ENCODE results near the gene SEC22B. TPM values are rescaled to one million over a fixed set of nuclear protein-coding genes. Genes with fewer than 3 reads are reported as not detected.
"Not testable (repeated sequence)": the region's sequence is repeated elsewhere in the genome, so short reads cannot be mapped to it uniquely, and the experiment has no call there.

Gene SEC22B
- total RNA-seq, 2 donors from 2014 or later = 23.6 to 31.3 TPM

GRCh38 chr1:120133228-120133927, 42.9 kb downstream of the SEC22B start:
- Histone ChIP-seq H3K9me3 (no peaks in the 10 kb centered on the region), H3K4me3 (no peak overlapping the region), H3K36me3 (no peaks in the 10 kb centered on the region), H3K4me1 (replicated peaks) (no peaks in the 10 kb centered on the region), H3K27ac (no peak overlapping the region), H3K27me3 (replicated peaks; ENCODE audit: insufficient read depth) (no peaks in the 10 kb centered on the region)
- DNase-seq (ENCODE audit: low spot score) = no peak
- TF ChIP-seq POLR2AphosphoS5 (IDR thresholded peaks at IDR 0.05) = no peak
- no peak for TF ChIP-seq POLR2A (IDR thresholded peaks at IDR 0.05)
- no peak for TF ChIP-seq CTCF (IDR thresholded peaks at IDR 0.05)
- 94% methylated on average over 2 of the region's 2 CpGs for WGBS
- intact Hi-C loops (cut with DNase I) = no loop called here

GRCh38 chr1:120132406-120132763, 43.9 kb downstream of the SEC22B start:
- intact Hi-C loops (cut with DNase I) = not testable (repeated sequence)
- WGBS = 72% methylated on average over 2 of the region's 2 CpGs

GRCh38 chr1:120131611-120132405, 44.5 kb downstream of the SEC22B start:
- H3K36me3 ChIP-seq; H3K27ac ChIP-seq; H3K27me3 ChIP-seq (replicated peaks; ENCODE audit: insufficient read depth); H3K9me3 ChIP-seq; H3K4me3 ChIP-seq; intact Hi-C loops (cut with DNase I); H3K4me1 ChIP-seq (replicated peaks): not testable (repeated sequence)
- peak; percentile 6 for TF ChIP-seq POLR2AphosphoS5 (IDR thresholded peaks at IDR 0.05)
- peak; percentile 37 for DNase-seq (ENCODE audit: low spot score)
- WGBS = 11% methylated on average over 5 of the region's 10 CpGs

More at GRCh38 chr1:120132406-120132763, 43.9 kb downstream of the SEC22B start:
- not testable (repeated sequence) for H3K9me3 ChIP-seq; H3K4me3 ChIP-seq; DNase-seq (ENCODE audit: low spot score); H3K4me1 ChIP-seq (replicated peaks); H3K36me3 ChIP-seq; H3K27me3 ChIP-seq (replicated peaks; ENCODE audit: insufficient read depth); H3K27ac ChIP-seq

GRCh38 chr1:120127921-120128320, 48.4 kb downstream of the SEC22B start:
- H3K27me3 ChIP-seq (replicated peaks; ENCODE audit: insufficient read depth); H3K36me3 ChIP-seq; H3K4me3 ChIP-seq; H3K4me1 ChIP-seq (replicated peaks); DNase-seq (ENCODE audit: low spot score); intact Hi-C loops (cut with DNase I); H3K27ac ChIP-seq; H3K9me3 ChIP-seq: not testable (repeated sequence)
- 89% methylated on average over 1 of the region's 1 CpG for WGBS

GRCh38 chr1:120126216-120126615, 50.1 kb downstream of the SEC22B start:
- intact Hi-C loops (cut with DNase I); H3K4me3 ChIP-seq; H3K9me3 ChIP-seq; H3K36me3 ChIP-seq; H3K27me3 ChIP-seq (replicated peaks; ENCODE audit: insufficient read depth); DNase-seq (ENCODE audit: low spot score); H3K4me1 ChIP-seq (replicated peaks); H3K27ac ChIP-seq: not testable (repeated sequence)
- 86% methylated on average over 1 of the region's 6 CpGs for WGBS

GRCh38 chr1:120124628-120125027, 51.7 kb downstream of the SEC22B start:
- H3K27me3 ChIP-seq (replicated peaks; ENCODE audit: insufficient read depth); H3K4me3 ChIP-seq; H3K4me1 ChIP-seq (replicated peaks); DNase-seq (ENCODE audit: low spot score); H3K9me3 ChIP-seq; H3K27ac ChIP-seq; intact Hi-C loops (cut with DNase I); H3K36me3 ChIP-seq: not testable (repeated sequence)
- 71% methylated on average over 1 of the region's 1 CpG for WGBS

GRCh38 chr1:120123813-120124510, 52.4 kb downstream of the SEC22B start:
- H3K27ac ChIP-seq; H3K4me1 ChIP-seq (replicated peaks); H3K27me3 ChIP-seq (replicated peaks; ENCODE audit: insufficient read depth); H3K9me3 ChIP-seq; H3K4me3 ChIP-seq; intact Hi-C loops (cut with DNase I); H3K36me3 ChIP-seq; DNase-seq (ENCODE audit: low spot score): not testable (repeated sequence)
- WGBS = 88% methylated on average over 4 of the region's 4 CpGs

GRCh38 chr1:120122262-120122893, 53.9 kb downstream of the SEC22B start:
- H3K27ac ChIP-seq; H3K36me3 ChIP-seq; intact Hi-C loops (cut with DNase I); DNase-seq (ENCODE audit: low spot score); H3K4me3 ChIP-seq; H3K9me3 ChIP-seq; H3K27me3 ChIP-seq (replicated peaks; ENCODE audit: insufficient read depth); H3K4me1 ChIP-seq (replicated peaks): not testable (repeated sequence)
- 69% methylated on average over 2 of the region's 5 CpGs for WGBS

GRCh38 chr1:120121830-120122229, 54.5 kb downstream of the SEC22B start:
- H3K4me1 ChIP-seq (replicated peaks); intact Hi-C loops (cut with DNase I); H3K27me3 ChIP-seq (replicated peaks; ENCODE audit: insufficient read depth); H3K9me3 ChIP-seq; H3K4me3 ChIP-seq; DNase-seq (ENCODE audit: low spot score); H3K27ac ChIP-seq; H3K36me3 ChIP-seq: not testable (repeated sequence)
- 100% methylated on average over 1 of the region's 1 CpG for WGBS

GRCh38 chr1:120120525-120120924, 55.8 kb downstream of the SEC22B start:
- DNase-seq (ENCODE audit: low spot score); H3K27ac ChIP-seq; H3K9me3 ChIP-seq; H3K27me3 ChIP-seq (replicated peaks; ENCODE audit: insufficient read depth); H3K4me1 ChIP-seq (replicated peaks); intact Hi-C loops (cut with DNase I); H3K4me3 ChIP-seq; H3K36me3 ChIP-seq: not testable (repeated sequence)
- 25% methylated on average over 1 of the region's 4 CpGs for WGBS
